Spleen (tissue), 11 donors: Measurements from ENCODE around the gene GHRH. TPM values are rescaled to one million over a fixed set of nuclear protein-coding genes. Genes with fewer than 3 reads are reported as not detected.
A peak's percentile ranks its signal among the peaks of the same experiment; 100 is the strongest.

Source experiments
- DNase-seq: peaks from one replicate; pipeline ENCODE4 v3.0.0-alpha.2; 2020
- H3K27ac ChIP-seq, 8 donors: fragments of 200-600 bp; sonication (generic) in 7 of 8; 1 replicate in 4 of 8; 2 replicates in 4 of 8; pipeline versions ENCODE4 v1.5.0 to v1.8.0; 2016 to 2021; ENCODE audit warnings: inconsistent platforms in 4 of 8, mild to moderate bottlenecking in 4 of 8, moderate library complexity in 1 of 8
- H3K27me3 ChIP-seq, 7 donors: fragments of 200-600 bp; sonication (generic) in 6 of 7; replicated peaks in 1 of 7; 1 replicate in 4 of 7; 2 replicates in 3 of 7; pipeline versions ENCODE4 v1.5.0 to v1.8.0; 2016 to 2021; ENCODE audit warnings: inconsistent platforms in 3 of 7, mild to moderate bottlenecking in 1 of 7
- H3K36me3 ChIP-seq, 6 donors: fragments of 200-600 bp; sonication (generic) in 5 of 6; 1 replicate in 4 of 6; 2 replicates in 2 of 6; pipeline versions ENCODE4 v1.5.0 to v1.8.0; 2016 to 2021; ENCODE audit warnings: inconsistent platforms in 2 of 6
- H3K4me1 ChIP-seq, 6 donors: fragments of 200-600 bp; sonication (generic) in 5 of 6; 1 replicate in 3 of 6; 2 replicates in 3 of 6; pipeline versions ENCODE4 v1.5.0 to v1.8.0; 2016 to 2021; ENCODE audit warnings: inconsistent platforms in 3 of 6
- H3K4me3 ChIP-seq, 8 donors: fragments of 200-600 bp; sonication (generic) in 7 of 8; 1 replicate in 4 of 8; 2 replicates in 4 of 8; pipeline versions ENCODE4 v1.5.0 to v1.8.0; 2016 to 2021; ENCODE audit warnings: inconsistent platforms in 4 of 8, mild to moderate bottlenecking in 4 of 8, moderate library complexity in 2 of 8
- H3K9me3 ChIP-seq, 8 donors: fragments of 200-600 bp; sonication (generic) in 7 of 8; 1 replicate in 4 of 8; 2 replicates in 4 of 8; pipeline versions ENCODE4 v1.5.0 to v1.8.0; 2016 to 2021; ENCODE audit warnings: inconsistent platforms in 4 of 8
- CTCF ChIP-seq, 11 experiments: fragments of 200-600 bp in 7 of 11; fragments of 450-650 bp in 4 of 11; sonication (generic) in 4 of 11; IDR thresholded peaks in 8 of 11; conservative IDR thresholded peaks in 3 of 11; 1 replicate in 7 of 11; 2 replicates in 4 of 11; pipeline versions ENCODE4 v1.4.0 to v1.8.0; 2016 to 2021; ENCODE audit warnings: antibody characterized with exemption in 11 of 11, inconsistent platforms in 4 of 11, mild to moderate bottlenecking in 1 of 11
- POLR2A ChIP-seq, 3 donors: fragments of 450-650 bp; IDR thresholded peaks; one replicate each; pipeline ENCODE4 v1.5.1; 2017; ENCODE audit warnings: antibody characterized with exemption in 3 of 3, mild to moderate bottlenecking in 1 of 3
- POLR2AphosphoS5 ChIP-seq, 3 donors: sonication (generic); formaldehyde crosslinking; IDR thresholded peaks; one replicate each; pipeline ENCODE4 v1.5.1; 2017; ENCODE audit warnings: antibody characterized with exemption in 3 of 3
- WGBS, 5 donors: extraction: QIAGEN DNeasy Blood & Tissue Kit in 3 of 5; methylation state at CpG; one replicate each; pipeline versions ENCODE4 v1.1.5 to v1.1.7; 2013 to 2018; 5-methylcytosine and 5-hydroxymethylcytosine counted together
- intact Hi-C: fragments of 100-400 bp; cut with DNase I; formaldehyde crosslinking; loops from one replicate; pipeline ENCODE4 v1.15.0; 2023; ENCODE audit warnings: low total_unique reads
- polyA plus RNA-seq, 3 donors: library from polyadenylated mRNA; stranded (reverse); fragments of 200-250 nt; gene quantifications; one replicate each; pipeline ENCODE4 v1.2.1, GENCODE V29; 2013
- total RNA-seq, 7 donors: library from RNA; depleted of rRNA in 3 of 7; stranded (reverse); fragments of >200 nt in 3 of 7; fragmentation: NEBNext Ultra II Directional in 4 of 7; extraction: Animal tissue kit (Norgen Biotek cat#: 25700) in 4 of 7; gene quantifications; one replicate each; pipeline versions ENCODE4 v1.1.0 to v1.2.1, GENCODE V29; 2016 to 2021
- donor health status: healthy with polysubstance abuse.
- donor health status: DM: no; HTN: no; CAD: no; lungs with moderate emphysema.
- donor health status: DM: no; HTN: no; CAD: no.
- donor health status: Bipolar disorder and iron deficiency.
- donor health status: healthy.
- donor health status: DM: no; HTN: no; CAD: no.
- donor health status: DM: yes; HTN: yes; CAD: no.

GHRH gene
- total and polyA plus RNA-seq, 10 donors, result not detected

GRCh38 chr20:37295001-37295400, 33.4 kb upstream of the GHRH start:
- Histone ChIP-seq H3K4me3 (no peak overlapping the region), H3K36me3 (peaks cover 0 to 56% (median 5%) of the 10 kb centered on the region in 6 donors), H3K27ac (peak overlapping the region in 5 of 8 donors; percentile 58 to 97 (median 93)), H3K4me1 (peaks cover 20 to 89% (median 61%) of the 10 kb centered on the region in 6 donors), H3K9me3 (peaks cover 0 to 9% (median 0%) of the 10 kb centered on the region in 8 donors), H3K27me3 (no peaks in the 10 kb centered on the region)
- TF ChIP-seq POLR2A (IDR thresholded peaks at IDR 0.05) (no peak), CTCF (IDR thresholded peaks at IDR 0.05 in 8 of 11, conservative IDR thresholded peaks at IDR 0.05 in 3 of 11) (no peak), POLR2AphosphoS5 (IDR thresholded peaks at IDR 0.05) (no peak)
- intact Hi-C loops, result no loop called here
- no peak for DNase-seq
- 54 to 78% (median 64%) methylated on average over 3 of the region's 3 CpGs for WGBS, 5 donors

GRCh38 chr20:37294262-37294981, 32.8 kb upstream of the GHRH start:
- Histone ChIP-seq H3K4me3 (peak overlapping the region in 1 of 8 donors; percentile 23), H3K27ac (peak overlapping the region in 6 of 8 donors; percentile 49 to 97 (median 82)), H3K9me3 (peaks cover 0 to 9% (median 0%) of the 10 kb centered on the region in 8 donors), H3K4me1 (peaks cover 20 to 92% (median 63%) of the 10 kb centered on the region in 6 donors), H3K36me3 (peaks cover 0 to 50% (median 4%) of the 10 kb centered on the region in 6 donors), H3K27me3 (no peaks in the 10 kb centered on the region)
- no peak for DNase-seq
- intact Hi-C loops, result no loop called here
- TF ChIP-seq CTCF (IDR thresholded peaks at IDR 0.05 in 8 of 11, conservative IDR thresholded peaks at IDR 0.05 in 3 of 11) (peak in 1 of 11 experiments; percentile 14), POLR2A (IDR thresholded peaks at IDR 0.05) (no peak)
- WGBS, 5 donors, result 72 to 89% (median 82%) methylated on average over 6 of the region's 6 CpGs

GRCh38 chr20:37293301-37293943, 31.8 kb upstream of the GHRH start:
- DNase-seq, result no peak
- intact Hi-C loops, result no loop called here

More at GRCh38 chr20:37293301-37293943, 31.8 kb upstream of the GHRH start:
- Histone ChIP-seq H3K27ac (peak overlapping the region in 6 of 8 donors; percentile 49 to 97 (median 82)), H3K4me3 (no peak overlapping the region), H3K4me1 (peaks cover 17 to 95% (median 63%) of the 10 kb centered on the region in 6 donors), H3K36me3 (peaks cover 0 to 40% (median 4%) of the 10 kb centered on the region in 6 donors), H3K9me3 (peaks cover 0 to 9% (median 0%) of the 10 kb centered on the region in 8 donors), H3K27me3 (no peaks in the 10 kb centered on the region)
- 93 to 96% (median 94%) methylated on average over 11 of the region's 11 CpGs for WGBS, 5 donors
- TF ChIP-seq POLR2A (IDR thresholded peaks at IDR 0.05) (no peak), POLR2AphosphoS5 (IDR thresholded peaks at IDR 0.05) (no peak), CTCF (IDR thresholded peaks at IDR 0.05 in 8 of 11, conservative IDR thresholded peaks at IDR 0.05 in 3 of 11) (no peak)
